Measurements from ENCODE around the gene CHCHD6. TPM values are rescaled to one million over a fixed set of nuclear protein-coding genes. Genes with fewer than 3 reads are reported as not detected.
A peak's percentile ranks its signal among the peaks of the same experiment; 100 is the strongest.

Gene CHCHD6, protein sequence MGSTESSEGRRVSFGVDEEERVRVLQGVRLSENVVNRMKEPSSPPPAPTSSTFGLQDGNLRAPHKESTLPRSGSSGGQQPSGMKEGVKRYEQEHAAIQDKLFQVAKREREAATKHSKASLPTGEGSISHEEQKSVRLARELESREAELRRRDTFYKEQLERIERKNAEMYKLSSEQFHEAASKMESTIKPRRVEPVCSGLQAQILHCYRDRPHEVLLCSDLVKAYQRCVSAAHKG
- 10 to 100 TPM; 30.3 to 46.5 (median 33.6) TPM for total RNA-seq

- peak; percentile 95 for DNase-seq (ENCODE audit: low spot score in 2 of 2)
- H3K4me1 ChIP-seq, result peaks cover 0 to 32% (median 2%) of the 10 kb centered on the region in 4 donors
- peaks cover 0 to 4% of the 10 kb centered on the region in 2 donors for H3K27me3 ChIP-seq
- TF ChIP-seq, protein P1, sequence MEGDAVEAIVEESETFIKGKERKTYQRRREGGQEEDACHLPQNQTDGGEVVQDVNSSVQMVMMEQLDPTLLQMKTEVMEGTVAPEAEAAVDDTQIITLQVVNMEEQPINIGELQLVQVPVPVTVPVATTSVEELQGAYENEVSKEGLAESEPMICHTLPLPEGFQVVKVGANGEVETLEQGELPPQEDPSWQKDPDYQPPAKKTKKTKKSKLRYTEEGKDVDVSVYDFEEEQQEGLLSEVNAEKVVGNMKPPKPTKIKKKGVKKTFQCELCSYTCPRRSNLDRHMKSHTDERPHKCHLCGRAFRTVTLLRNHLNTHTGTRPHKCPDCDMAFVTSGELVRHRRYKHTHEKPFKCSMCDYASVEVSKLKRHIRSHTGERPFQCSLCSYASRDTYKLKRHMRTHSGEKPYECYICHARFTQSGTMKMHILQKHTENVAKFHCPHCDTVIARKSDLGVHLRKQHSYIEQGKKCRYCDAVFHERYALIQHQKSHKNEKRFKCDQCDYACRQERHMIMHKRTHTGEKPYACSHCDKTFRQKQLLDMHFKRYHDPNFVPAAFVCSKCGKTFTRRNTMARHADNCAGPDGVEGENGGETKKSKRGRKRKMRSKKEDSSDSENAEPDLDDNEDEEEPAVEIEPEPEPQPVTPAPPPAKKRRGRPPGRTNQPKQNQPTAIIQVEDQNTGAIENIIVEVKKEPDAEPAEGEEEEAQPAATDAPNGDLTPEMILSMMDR (IDR thresholded peaks at IDR 0.05), result peak in 2 of 5 experiments; percentile 30 to 53
- TF ChIP-seq EP300 (IDR thresholded peaks at IDR 0.05) (peak in 1 of 2 donors; percentile 60), POLR2A (IDR thresholded peaks at IDR 0.05) (no peak)
- 8 to 11% methylated on average over 21 to 25 of the region's 69 CpGs for WGBS, 2 donors
- H3K4me3 ChIP-seq, result peak within 1 kb of the TSS; percentile 63 to 87 (median 80)
- no peaks in the 10 kb centered on the region for H3K9me3 ChIP-seq
- H3K36me3 ChIP-seq, result peaks cover 0 to 9% (median 0%) of the 10 kb centered on the region in 3 donors
- peak within 1 kb of the TSS in 3 of 4 donors; percentile 28 to 79 (median 48) for H3K27ac ChIP-seq
Observed at GRCh38 chr3:126703512-126704493, at the start of gene CHCHD6. Gene CHCHD6, plus strand, starts transcription at chr3:126704240. Its CDS starts 73 bp downstream, at chr3:126704313.

GRCh38 chr3:126654571-126655383 is 49.3 kb upstream of the CHCHD6 start, which contains the start of gene TXNRD3:
Gene TXNRD3, minus strand, starts transcription at chr3:126655124.
- no peaks in the 10 kb centered on the region for H3K36me3 ChIP-seq
- 1 to 2% methylated on average over 12 to 53 of the region's 102 CpGs for WGBS, 2 donors
- peaks cover 0 to 9% of the 10 kb centered on the region in 2 donors for H3K27me3 ChIP-seq
- TF ChIP-seq, protein P1 (IDR thresholded peaks at IDR 0.05), result peak in 3 of 5 experiments; percentile 16 to 60 (median 35)
- TF ChIP-seq POLR2A (IDR thresholded peaks at IDR 0.05) (peak; percentile 61 to 72), EP300 (IDR thresholded peaks at IDR 0.05) (peak in 1 of 2 donors; percentile 67)
- peaks cover 0 to 15% (median 4%) of the 10 kb centered on the region in 4 donors for H3K4me1 ChIP-seq
- no peaks in the 10 kb centered on the region for H3K9me3 ChIP-seq
- peak within 1 kb of the TSS; percentile 54 to 65 (median 64) for H3K4me3 ChIP-seq
- DNase-seq (ENCODE audit: low spot score in 2 of 2), result peak; percentile 68 to 69
- H3K27ac ChIP-seq, result peak within 1 kb of the TSS; percentile 26 to 86 (median 70)

- WGBS, 2 donors, result 89 to 93% methylated on average over 11 of the region's 11 CpGs
- no peak for DNase-seq (ENCODE audit: low spot score in 2 of 2)
- H3K9me3 ChIP-seq, result no peaks in the 10 kb centered on the region
- H3K27ac ChIP-seq, result no peak overlapping the region
- H3K4me3 ChIP-seq, result no peak overlapping the region
- no peaks in the 10 kb centered on the region for H3K36me3 ChIP-seq
- peaks cover 0 to 15% (median 4%) of the 10 kb centered on the region in 4 donors for H3K4me1 ChIP-seq
- TF ChIP-seq POLR2A (IDR thresholded peaks at IDR 0.05), result no peak
- TF ChIP-seq, protein P1 (IDR thresholded peaks at IDR 0.05), result no peak
- no peak for TF ChIP-seq EP300 (IDR thresholded peaks at IDR 0.05)
- peaks cover 0 to 19% of the 10 kb centered on the region in 2 donors for H3K27me3 ChIP-seq
Observed at GRCh38 chr3:126655887-126656286, 48.2 kb upstream of the CHCHD6 start.

GRCh38 chr3:126656371-126657134 is 47.5 kb upstream of the CHCHD6 start:
- H3K36me3 ChIP-seq, result no peaks in the 10 kb centered on the region
- H3K4me1 ChIP-seq, result peaks cover 0 to 15% (median 4%) of the 10 kb centered on the region in 4 donors
- WGBS, 2 donors, result 72 to 79% methylated on average over 8 of the region's 8 CpGs
- no peaks in the 10 kb centered on the region for H3K9me3 ChIP-seq
- no peak for DNase-seq (ENCODE audit: low spot score in 2 of 2)
- TF ChIP-seq, protein P1 (IDR thresholded peaks at IDR 0.05), result no peak
- no peak for TF ChIP-seq EP300 (IDR thresholded peaks at IDR 0.05)
- TF ChIP-seq POLR2A (IDR thresholded peaks at IDR 0.05), result no peak
- H3K4me3 ChIP-seq, result no peak overlapping the region
- peaks cover 0 to 24% of the 10 kb centered on the region in 2 donors for H3K27me3 ChIP-seq
- no peak overlapping the region for H3K27ac ChIP-seq
